ENCODE results near the gene SLC19A2.

Gene SLC19A2

GRCh38 chr1:169473347-169473746 is 12.4 kb downstream of the SLC19A2 start:
- no peak for DNase-seq

GRCh38 chr1:169472738-169473137 is 13.0 kb downstream of the SLC19A2 start:
- no peak for DNase-seq

GRCh38 chr1:169468982-169469381 is 16.8 kb downstream of the SLC19A2 start:
- DNase-seq = no peak

- no peak for DNase-seq
Measured at GRCh38 chr1:169466259-169467230, 19.2 kb downstream of the SLC19A2 start.

- DNase-seq = no peak
Measured at GRCh38 chr1:169465281-169465680, 20.5 kb downstream of the SLC19A2 start.

GRCh38 chr1:169462385-169462784 is 23.4 kb downstream of the SLC19A2 start:
- no peak for DNase-seq

- no peak for DNase-seq
Measured at GRCh38 chr1:169461390-169462000, 24.2 kb downstream of the SLC19A2 start.

GRCh38 chr1:169460191-169460833 is 25.4 kb downstream of the SLC19A2 start:
- DNase-seq = no peak

- DNase-seq = no peak
Measured at GRCh38 chr1:169457443-169457842, 28.3 kb downstream of the SLC19A2 start.

- no peak for DNase-seq
Measured at GRCh38 chr1:169456029-169456428, 29.7 kb downstream of the SLC19A2 start.

- no peak for DNase-seq
Measured at GRCh38 chr1:169452921-169453320, 32.8 kb downstream of the SLC19A2 start.

GRCh38 chr1:169451218-169451824 is 34.4 kb downstream of the SLC19A2 start:
- no peak for DNase-seq

- no peak for DNase-seq
Measured at GRCh38 chr1:169443923-169444322, 41.8 kb downstream of the SLC19A2 start.

- peak; percentile 55 for DNase-seq
Measured at GRCh38 chr1:169427081-169427641, 58.6 kb downstream of the SLC19A2 start, which contains the start of gene CCDC181. Gene CCDC181, minus strand, starts transcription at chr1:169427474. Its CDS starts 2,547 bp downstream, at chr1:169424927.

- no peak for DNase-seq
Measured at GRCh38 chr1:169426174-169426705, 59.5 kb downstream of the SLC19A2 start.

GRCh38 chr1:169421309-169421708 is 64.4 kb downstream of the SLC19A2 start:
- no peak for DNase-seq

- no peak for DNase-seq
Measured at GRCh38 chr1:169414952-169415351, 70.8 kb downstream of the SLC19A2 start.
